A673 (cell line): Measurements from ENCODE around the gene CEBPA. TPM values are rescaled to one million over a fixed set of nuclear protein-coding genes. Genes with fewer than 3 reads are reported as not detected.

ENCODE experiments used
- BruUV-seq: library from RNA; stranded (reverse); fragments of 400-500 nt; replicated peaks from 2 replicates; lab custom pipeline; 2021; lab: Mats Ljungman, UMichigan
- CTCF ChIA-PET: fragments of 300-600 bp; sonication (Branson Sonifier 250); formaldehyde crosslinking; loops from one replicate; lab custom pipeline; 2022; ENCODE audit warnings: antibody characterized with exemption; lab: Charles Lee
- POLR2A ChIA-PET: fragments of 300-600 bp; sonication (Branson Sonifier 250); formaldehyde crosslinking; loops from one replicate; lab custom pipeline; 2022; ENCODE audit warnings: antibody characterized with exemption; ENCODE audit not compliant: low non-redundant PET; lab: Charles Lee
- DNase-seq: peaks from one replicate; pipeline ENCODE4 v3.0.0-alpha.2; 2015; ENCODE audit warnings: low spot score
- H3K27ac ChIP-seq: fragments of 200-600 bp; sonication (generic); 2 replicates; pipeline ENCODE4 v1.5.1; 2016; ENCODE audit warnings: mixed run types, low read depth, mild to moderate bottlenecking, mixed read lengths, antibody characterized with exemption, low read length; ENCODE audit not compliant: poor library complexity, severe bottlenecking
- H3K27me3 ChIP-seq: fragments of 200-600 bp; sonication (generic); replicated peaks from 2 replicates; pipeline ENCODE4 v1.6.1; 2017; ENCODE audit warnings: mixed run types, low read depth, mild to moderate bottlenecking, mixed read lengths, antibody characterized with exemption, low read length; ENCODE audit not compliant: insufficient read depth, poor library complexity
- H3K36me3 ChIP-seq: fragments of 200-600 bp; sonication (generic); 2 replicates; pipeline ENCODE4 v1.6.1; 2016; ENCODE audit warnings: mixed run types, mild to moderate bottlenecking, mixed read lengths, antibody characterized with exemption, low read length; ENCODE audit not compliant: insufficient read depth, poor library complexity, severe bottlenecking
- H3K4me1 ChIP-seq: fragments of 200-600 bp; sonication (generic); 2 replicates; pipeline ENCODE4 v1.6.1; 2017; ENCODE audit warnings: mixed run types, mild to moderate bottlenecking, mixed read lengths, antibody characterized with exemption, low read length; ENCODE audit not compliant: insufficient read depth, poor library complexity, severe bottlenecking
- H3K4me3 ChIP-seq: fragments of 200-600 bp; sonication (generic); 2 replicates; pipeline ENCODE4 v1.5.1; 2016; ENCODE audit warnings: low read depth, mixed run types, mild to moderate bottlenecking, mixed read lengths, low read length; ENCODE audit not compliant: poor library complexity, severe bottlenecking
- H3K9me3 ChIP-seq: fragments of 200-600 bp; sonication (generic); 2 replicates; pipeline ENCODE4 v1.6.1; 2016; ENCODE audit warnings: mixed run types, low read depth, mild to moderate bottlenecking, mixed read lengths, antibody characterized with exemption, low read length; ENCODE audit not compliant: poor library complexity, severe bottlenecking
- EZH2 ChIP-seq: fragments of 200-600 bp; sonication (generic); IDR thresholded peaks from 2 replicates; pipeline ENCODE4 v1.6.1; 2017; ENCODE audit warnings: borderline replicate concordance, low read depth, mild to moderate bottlenecking, mixed read lengths, antibody characterized with exemption, low read length; ENCODE audit not compliant: poor library complexity, severe bottlenecking
- intact Hi-C: fragments of 100-400 bp; cut with micrococcal nuclease; formaldehyde crosslinking; loops from one replicate; pipeline ENCODE4 v1.10.0; 2022; ENCODE audit not compliant: unreplicated experiment
- total RNA-seq: library from RNA; stranded (reverse); gene quantifications from 2 replicates; pipeline ENCODE4 v1.2.3, GENCODE V29; 2021
- TF ChIP-seq, protein P1 (sequence below): fragments of 300-800, 200-600 bp; sonication (generic); conservative IDR thresholded peaks from 2 replicates; pipeline ENCODE4 v1.5.1; 2017; ENCODE audit warnings: low read depth, mild to moderate bottlenecking, antibody characterized with exemption, low read length, moderate library complexity, mixed read lengths

CEBPA gene
- total RNA-seq, 1 experiment from 2014 or later, result 1.4 TPM

DNA sequence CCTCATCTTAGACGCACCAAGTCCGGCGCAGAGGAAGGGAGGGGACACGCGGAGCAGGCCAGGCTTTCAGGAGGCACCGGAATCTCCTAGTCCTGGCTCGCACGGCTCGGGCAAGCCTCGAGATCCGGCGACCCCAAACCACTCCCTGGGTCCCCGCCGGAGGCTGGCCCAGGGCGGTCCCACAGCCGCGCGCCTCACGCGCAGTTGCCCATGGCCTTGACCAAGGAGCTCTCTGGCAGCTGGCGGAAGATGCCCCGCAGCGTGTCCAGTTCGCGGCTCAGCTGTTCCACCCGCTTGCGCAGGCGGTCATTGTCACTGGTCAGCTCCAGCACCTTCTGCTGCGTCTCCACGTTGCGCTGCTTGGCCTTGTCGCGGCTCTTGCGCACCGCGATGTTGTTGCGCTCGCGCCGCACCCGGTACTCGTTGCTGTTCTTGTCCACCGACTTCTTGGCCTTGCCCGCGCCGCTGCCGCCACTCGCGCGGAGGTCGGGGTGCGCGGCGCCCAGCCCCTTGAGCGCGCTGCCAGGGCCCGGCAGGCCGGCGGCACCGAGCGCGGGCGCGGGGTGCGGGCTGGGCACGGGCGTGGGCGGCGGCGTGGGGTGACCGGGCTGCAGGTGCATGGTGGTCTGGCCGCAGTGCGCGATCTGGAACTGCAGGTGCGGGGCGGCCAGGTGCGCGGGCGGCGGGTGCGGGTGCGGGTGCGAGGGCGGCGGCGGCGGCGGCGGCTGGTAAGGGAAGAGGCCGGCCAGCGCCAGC, 1.0 kb downstream of the CEBPA start:
- peak overlapping the region; percentile 68 for H3K4me3 ChIP-seq
- POLR2A ChIA-PET, result no interaction called here

DNA sequence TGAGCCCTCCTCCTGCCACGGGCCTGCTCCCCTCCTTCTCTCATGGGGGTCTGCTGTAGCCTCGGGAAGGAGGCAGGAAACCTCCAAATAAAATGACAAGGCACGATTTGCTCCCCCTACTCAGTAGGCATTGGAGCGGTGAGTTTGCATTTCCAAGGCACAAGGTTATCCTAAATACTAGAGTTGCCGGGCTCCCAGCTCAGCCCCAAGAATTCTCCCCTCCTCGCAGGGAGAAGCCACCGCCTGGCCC, 1.5 kb downstream of the CEBPA start:
- Histone ChIP-seq H3K27ac (no peak overlapping the region), H3K4me3 (no peak overlapping the region), H3K4me1 (no peaks in the 10 kb centered on the region), H3K27me3 (peaks cover 34% of the 10 kb centered on the region), H3K9me3 (no peaks in the 10 kb centered on the region), H3K36me3 (no peaks in the 10 kb centered on the region)
- DNase-seq, result no peak
- POLR2A ChIA-PET, result no interaction called here
- intact Hi-C loops, result no loop called here
- BruUV-seq, result no TSS peak
- CTCF ChIA-PET, result no interaction called here
- TF ChIP-seq, protein P1, sequence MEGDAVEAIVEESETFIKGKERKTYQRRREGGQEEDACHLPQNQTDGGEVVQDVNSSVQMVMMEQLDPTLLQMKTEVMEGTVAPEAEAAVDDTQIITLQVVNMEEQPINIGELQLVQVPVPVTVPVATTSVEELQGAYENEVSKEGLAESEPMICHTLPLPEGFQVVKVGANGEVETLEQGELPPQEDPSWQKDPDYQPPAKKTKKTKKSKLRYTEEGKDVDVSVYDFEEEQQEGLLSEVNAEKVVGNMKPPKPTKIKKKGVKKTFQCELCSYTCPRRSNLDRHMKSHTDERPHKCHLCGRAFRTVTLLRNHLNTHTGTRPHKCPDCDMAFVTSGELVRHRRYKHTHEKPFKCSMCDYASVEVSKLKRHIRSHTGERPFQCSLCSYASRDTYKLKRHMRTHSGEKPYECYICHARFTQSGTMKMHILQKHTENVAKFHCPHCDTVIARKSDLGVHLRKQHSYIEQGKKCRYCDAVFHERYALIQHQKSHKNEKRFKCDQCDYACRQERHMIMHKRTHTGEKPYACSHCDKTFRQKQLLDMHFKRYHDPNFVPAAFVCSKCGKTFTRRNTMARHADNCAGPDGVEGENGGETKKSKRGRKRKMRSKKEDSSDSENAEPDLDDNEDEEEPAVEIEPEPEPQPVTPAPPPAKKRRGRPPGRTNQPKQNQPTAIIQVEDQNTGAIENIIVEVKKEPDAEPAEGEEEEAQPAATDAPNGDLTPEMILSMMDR, result no peak
- no peak for TF ChIP-seq EZH2

More for the DNA sequence above, 1.0 kb downstream of the CEBPA start:
- H3K27me3 ChIP-seq, result peaks cover 34% of the 10 kb centered on the region
- TF ChIP-seq, protein P1, result no peak
- TF ChIP-seq EZH2, result peak; percentile 85
- no peaks in the 10 kb centered on the region for H3K36me3 ChIP-seq
- DNase-seq, result no peak
- no peak overlapping the region for H3K27ac ChIP-seq
- no TSS peak for BruUV-seq
- no peaks in the 10 kb centered on the region for H3K4me1 ChIP-seq
- CTCF ChIA-PET, result no interaction called here
- H3K9me3 ChIP-seq, result no peaks in the 10 kb centered on the region
- intact Hi-C loops, result no loop called here

DNA sequence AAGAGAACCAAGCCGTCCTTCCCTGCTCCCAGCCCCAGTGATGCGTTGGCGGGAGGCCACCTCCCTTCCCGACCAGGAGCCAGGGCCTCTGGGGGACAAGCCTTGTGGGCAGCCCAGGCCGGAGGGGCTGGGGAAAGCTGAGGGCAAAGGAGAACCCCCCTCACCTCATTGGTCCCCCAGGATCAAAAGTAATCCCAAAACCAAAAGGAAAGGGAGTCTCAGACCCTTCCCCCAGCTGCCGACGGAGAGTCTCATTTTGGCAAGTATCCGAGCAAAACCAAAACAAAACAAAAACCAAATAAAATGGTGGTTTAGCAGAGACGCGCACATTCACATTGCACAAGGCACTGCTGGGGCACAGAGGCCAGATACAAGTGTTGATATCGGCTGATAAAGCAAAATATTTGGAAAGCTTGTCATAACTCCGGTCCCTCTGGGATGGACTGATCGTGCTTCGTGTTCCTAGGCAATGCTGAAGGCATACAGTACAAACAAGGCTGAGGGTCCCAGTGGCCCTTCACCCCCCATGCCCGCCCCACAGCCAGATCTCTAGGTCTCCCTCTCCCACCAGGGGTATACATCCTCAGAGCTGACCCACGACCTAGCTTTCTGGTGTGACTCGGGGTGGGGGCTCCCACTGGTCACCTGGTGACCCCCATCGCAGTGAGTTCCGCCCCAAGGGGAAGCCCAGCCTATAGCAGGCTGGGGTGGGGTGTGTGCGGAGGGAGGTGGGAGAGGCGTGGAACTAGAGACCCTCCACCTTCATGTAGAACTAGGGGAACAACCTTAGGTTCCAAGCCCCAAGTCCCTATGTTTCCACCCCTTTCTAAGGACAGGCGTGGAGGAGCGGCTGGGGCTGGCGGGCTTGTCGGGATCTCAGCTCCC, 2.1 kb downstream of the CEBPA start:
- TF ChIP-seq, protein P1, result no peak
- no peak for TF ChIP-seq EZH2
- POLR2A ChIA-PET, result no interaction called here
- BruUV-seq, result no TSS peak

More for the DNA sequence above, 2.1 kb downstream of the CEBPA start:
- H3K4me3 ChIP-seq, result no peak overlapping the region
- no peaks in the 10 kb centered on the region for H3K9me3 ChIP-seq
- DNase-seq, result no peak
- H3K27me3 ChIP-seq, result peaks cover 34% of the 10 kb centered on the region
- intact Hi-C loops, result no loop called here
- no peaks in the 10 kb centered on the region for H3K4me1 ChIP-seq
- H3K27ac ChIP-seq, result no peak overlapping the region
- CTCF ChIA-PET, result no interaction called here
- no peaks in the 10 kb centered on the region for H3K36me3 ChIP-seq
